Stimulated activated naive CD4-positive, alpha-beta T cell (primary cell): Measurements from ENCODE around the gene WNT5A.

Experiments used
- DNase-seq, 6 experiments: peaks; one replicate each; lab custom pipeline; 2025; lab: John Stamatoyannopoulos, UW

Gene WNT5A

DNA sequence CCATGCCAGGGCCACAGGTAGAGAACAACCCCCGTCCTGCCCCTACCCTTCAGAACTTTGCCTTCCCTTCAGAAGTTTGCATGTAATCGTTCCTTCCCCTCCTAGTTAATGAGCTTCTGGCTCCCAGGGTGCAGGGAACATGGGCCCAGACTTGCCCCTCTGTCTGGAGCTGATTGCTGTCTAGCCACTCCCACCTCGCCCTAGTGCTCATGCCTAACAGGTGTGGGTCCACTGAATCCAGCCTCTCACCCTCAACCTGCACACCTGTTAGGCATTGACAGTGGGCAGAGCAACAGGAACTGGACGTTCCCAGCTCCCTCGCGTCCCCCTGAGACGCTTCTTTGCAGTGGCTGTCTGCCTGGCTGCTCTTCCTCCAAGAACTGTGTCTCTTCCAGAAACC is 40.3 kb downstream of the WNT5A start:
- no peak for DNase-seq

DNA sequence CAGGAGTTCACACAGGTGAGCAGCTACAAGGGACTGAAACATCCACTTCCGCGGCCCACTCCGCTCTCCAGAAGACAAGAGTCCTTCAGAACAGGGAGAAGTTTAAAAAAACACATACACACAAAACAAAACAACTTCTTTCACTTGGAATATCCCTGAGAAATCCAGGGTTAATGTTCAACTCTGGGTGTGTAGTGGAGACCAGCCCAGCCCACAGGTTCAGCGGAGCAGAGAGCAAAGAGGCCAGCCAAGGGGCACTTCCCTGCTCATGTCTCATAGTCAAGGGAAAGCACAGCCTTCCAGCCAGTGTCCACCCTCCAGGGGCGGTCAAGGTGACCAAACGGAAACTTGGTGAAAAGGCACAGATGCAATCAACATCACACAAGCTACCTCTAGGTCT is 41.6 kb downstream of the WNT5A start:
- DNase-seq = no peak

DNA sequence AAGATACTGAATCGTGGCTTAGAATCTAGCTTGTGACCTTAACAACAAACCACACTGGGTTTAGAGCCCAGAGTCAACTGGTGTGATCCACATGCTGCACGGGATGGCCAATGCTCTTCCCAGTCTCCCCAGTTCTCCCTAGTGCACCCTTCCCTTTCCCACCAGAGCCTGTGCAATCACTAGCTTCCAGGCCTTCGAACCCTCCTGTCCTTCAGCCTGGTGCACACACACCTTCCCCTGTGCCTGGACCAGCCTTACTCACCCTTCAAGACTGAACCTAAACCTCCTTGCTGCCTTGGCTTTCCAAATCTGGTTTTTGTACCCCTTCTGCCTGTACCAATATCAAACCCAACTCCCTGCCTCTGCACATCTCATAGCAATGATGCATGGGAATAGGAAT is 43.8 kb downstream of the WNT5A start:
- no peak for DNase-seq

DNA sequence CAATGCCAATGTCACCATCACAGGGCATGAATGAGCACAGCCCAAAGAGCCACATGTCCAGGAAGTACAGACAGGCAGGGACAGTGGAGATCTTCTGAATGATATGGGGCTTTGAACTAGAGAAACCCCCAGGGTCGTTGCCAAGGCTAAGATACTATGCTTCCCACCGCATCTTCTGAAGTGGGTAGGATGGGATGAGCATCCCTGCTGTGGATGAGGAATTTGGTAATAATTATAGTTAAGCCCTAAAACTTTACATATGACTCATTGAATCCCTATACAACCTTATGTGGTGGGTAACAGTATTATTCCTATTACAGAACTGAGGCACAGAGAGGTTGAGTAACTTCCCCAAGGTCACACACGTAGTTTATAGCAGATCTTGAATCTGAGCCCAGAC is 44.2 kb downstream of the WNT5A start:
- no peak for DNase-seq

DNA sequence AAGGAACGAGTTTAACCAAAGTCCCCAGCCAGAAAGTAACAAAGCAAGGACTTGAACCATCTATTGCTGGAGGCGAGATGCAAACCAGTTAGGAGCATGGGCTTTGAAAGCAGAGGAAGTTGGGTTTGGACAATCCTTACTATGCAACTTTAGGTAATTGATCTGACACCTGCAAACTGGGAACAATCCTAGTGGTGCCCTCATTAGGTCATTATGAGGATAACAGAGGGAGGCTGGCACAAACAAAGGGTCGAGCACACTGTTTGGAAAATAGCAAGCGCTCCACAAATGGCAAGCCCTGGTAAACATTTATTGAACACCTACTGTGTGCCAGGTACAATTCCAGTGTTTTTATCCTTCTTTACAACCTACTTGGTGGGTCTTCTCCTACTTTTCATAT is 45.6 kb downstream of the WNT5A start:
- DNase-seq = no peak

DNA sequence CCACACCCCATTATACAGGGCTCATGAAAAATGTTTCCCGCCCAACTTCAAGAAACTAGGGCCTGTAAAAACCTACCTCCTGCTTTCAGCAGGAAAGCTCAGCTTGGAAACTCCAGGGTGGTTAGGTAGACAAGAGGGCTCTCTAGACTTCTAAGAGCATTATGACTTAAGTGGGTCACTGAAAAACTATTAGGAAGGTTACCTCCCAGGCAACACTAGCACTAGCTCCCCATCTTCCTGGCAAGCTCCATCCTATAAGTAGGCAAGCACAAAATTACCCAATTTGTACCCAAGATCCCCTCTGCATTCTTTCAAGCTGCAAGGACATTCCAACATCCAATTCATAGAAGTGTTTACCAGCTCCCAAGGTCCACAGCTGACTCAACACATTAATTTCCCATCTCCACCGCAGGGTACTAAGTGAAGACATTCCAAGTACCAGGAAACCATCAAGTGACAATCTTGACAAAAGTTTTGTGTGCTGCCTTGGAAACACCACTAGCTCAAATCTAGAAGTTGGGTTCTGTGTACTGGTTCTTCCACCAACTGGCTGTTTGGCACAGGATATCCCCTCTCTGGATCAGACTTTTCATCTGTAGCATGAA is 46.9 kb downstream of the WNT5A start:
- DNase-seq = no peak

DNA sequence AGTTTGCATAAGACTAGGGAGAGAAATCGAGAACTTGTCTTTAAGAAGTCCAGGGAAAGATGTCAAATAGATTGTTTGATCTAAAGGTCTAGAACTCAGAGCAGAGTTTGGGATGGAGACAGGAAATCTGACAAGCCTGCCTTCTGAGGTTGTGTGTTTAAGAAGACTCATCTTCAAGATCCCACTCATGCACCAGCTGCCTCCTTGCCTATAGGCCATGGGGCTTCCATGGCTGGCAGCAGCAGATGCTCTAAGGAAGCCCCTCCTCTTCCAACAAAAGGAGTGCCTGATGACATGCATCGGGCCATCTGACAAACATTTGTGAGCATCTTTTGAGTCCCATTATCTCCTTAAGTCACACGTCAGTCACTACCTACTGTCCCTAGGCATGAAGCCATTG is 47.4 kb downstream of the WNT5A start:
- DNase-seq = no peak

DNA sequence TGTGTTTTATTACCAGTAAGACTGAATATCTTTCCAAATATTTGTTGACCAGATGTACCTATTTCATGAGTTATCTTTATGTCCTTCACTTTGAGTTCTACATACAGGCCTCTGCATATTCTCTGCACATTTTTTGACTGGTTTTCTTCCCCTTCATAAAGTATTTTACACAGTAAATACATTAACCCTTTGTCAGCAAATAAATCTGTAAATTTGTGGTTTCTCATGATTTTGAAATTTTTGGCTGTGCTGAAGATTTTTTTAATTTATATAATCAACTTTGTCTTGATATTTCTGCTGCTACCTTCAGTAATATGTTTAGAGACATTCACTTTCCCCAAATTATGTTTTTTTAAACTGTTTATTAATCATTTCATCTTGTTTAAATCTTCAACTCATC is 50.5 kb downstream of the WNT5A start:
- no peak for DNase-seq

DNA sequence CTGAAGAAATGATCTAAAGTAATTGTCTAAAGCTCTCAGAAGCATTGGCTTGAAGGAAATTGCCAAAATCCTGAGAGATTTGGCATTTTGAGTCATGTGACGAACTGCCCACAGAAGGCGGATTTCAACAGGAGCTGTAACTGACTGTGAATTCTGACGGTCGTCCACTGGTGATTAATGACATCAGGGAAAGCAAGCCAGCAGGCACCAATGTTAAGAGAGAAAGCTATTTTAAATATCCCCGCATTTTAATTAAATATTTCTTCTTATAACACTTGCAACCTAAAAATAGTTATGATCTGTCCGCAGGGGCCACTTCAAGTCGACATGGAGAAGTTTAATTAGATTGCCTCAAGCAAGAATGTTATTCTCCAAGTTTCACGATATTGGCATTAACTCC is 51.6 kb downstream of the WNT5A start:
- no peak for DNase-seq

DNA sequence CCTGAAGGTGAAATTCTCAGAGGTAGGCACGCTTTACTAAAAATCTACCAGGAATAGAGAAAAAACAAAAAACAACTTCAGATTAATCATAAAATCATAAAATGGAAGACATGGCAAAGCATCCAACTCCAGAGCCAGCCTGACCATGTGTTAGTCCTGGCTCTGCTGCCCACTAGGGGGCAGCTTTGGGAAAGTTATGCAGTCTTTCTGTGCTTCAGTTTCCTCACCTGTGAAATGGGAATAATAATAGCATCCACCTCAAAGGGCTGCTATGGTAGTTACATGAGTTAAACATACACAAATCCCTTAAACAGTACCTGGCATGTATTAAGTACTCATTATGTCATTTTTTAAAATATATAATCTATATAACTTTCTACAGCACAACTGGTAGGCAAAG is 52.3 kb downstream of the WNT5A start:
- no peak for DNase-seq

DNA sequence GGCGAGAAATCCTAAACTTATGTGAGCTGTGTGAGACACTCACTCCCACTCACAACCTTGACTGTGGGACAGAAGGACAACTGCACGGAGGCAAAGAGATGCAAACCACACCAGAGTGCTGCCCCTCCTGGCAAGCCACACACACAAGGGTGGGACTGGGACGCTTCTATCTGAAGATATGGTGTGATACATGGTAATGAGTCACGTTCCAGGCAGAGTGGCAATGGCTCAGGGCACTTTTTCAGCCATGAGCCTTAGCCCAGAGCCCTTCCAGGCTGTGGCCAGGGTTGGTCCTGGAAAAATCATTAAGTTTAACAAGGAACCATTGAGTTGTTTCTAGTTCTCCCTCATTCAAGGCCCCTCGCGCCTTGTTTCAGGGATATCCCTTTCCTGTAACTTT is 56.1 kb downstream of the WNT5A start:
- no peak for DNase-seq

DNA sequence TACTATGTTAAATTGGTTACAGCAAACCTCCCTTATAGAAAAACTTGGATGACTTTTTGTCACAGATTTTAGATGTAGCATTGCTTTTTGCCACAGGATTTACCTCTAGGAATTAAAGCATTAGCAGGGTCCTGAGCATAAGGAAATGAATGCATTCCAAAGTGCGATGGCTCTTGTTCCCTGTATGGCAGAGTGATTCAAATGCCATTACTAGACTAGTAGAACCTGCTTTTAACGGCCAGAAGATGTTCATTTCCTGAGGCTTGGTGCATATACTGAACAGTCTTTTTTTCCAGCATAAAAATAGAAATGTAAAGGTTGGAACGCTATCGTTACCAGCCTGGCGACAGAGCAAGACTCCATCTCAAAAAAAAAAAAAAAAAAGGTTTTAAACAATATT is 59.4 kb downstream of the WNT5A start:
- no peak for DNase-seq

DNA sequence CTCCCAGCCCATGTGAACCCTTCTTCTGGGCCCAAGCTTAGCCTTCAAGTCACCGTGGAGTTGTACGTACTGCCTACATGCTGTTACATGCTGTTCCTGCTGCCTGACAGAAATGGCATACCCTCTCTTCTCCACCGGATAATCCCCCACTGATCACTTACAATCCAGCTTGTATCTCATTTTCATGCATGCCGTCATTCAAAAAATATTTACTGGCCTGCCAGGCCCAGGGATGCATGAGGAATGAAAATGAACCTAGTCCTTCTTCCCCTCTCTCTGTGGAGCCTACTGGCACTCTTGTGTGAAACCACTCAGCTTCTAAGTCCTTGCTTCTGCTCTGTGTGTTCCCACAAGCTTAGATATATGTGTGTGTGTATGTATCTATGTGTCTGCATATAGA is 60.6 kb downstream of the WNT5A start:
- no peak for DNase-seq

DNA sequence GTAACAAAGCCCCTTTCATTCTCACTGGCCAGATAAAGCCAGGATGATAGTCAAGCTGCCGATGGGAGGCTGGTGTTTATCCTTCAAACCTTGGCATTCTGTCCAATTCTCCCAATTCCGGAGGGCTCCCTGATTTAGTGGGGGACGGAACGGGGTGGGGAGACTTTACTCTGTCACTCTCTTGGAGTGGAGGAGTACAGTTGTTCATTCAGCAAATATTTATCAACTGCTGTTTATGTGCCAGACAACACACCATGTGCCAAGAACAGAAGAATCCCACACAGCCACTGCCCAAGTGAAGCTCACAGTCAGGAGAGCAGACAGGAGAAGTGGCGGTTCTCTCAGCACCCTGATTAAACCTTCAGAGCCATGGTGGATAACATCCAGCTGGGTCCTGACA is 63.3 kb downstream of the WNT5A start:
- DNase-seq = no peak

DNA sequence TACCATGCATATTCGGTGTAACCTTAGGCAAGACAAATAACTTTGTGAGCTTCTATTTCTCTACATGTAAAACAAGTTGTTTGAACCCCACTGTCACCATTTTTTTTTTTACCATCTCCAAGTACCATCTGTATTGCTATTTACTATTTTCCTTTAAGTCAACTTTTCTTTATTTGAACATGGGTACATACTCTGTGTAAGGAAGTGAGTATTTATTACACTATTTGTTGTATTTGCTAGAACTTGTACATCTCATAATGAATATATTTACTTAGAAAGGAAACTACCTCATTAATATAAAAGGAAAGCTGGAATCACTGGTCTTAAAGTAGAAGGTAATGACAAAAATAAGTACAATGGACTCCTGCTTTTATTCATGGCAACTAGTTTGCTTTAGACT is 69.9 kb downstream of the WNT5A start:
- DNase-seq = no peak

DNA sequence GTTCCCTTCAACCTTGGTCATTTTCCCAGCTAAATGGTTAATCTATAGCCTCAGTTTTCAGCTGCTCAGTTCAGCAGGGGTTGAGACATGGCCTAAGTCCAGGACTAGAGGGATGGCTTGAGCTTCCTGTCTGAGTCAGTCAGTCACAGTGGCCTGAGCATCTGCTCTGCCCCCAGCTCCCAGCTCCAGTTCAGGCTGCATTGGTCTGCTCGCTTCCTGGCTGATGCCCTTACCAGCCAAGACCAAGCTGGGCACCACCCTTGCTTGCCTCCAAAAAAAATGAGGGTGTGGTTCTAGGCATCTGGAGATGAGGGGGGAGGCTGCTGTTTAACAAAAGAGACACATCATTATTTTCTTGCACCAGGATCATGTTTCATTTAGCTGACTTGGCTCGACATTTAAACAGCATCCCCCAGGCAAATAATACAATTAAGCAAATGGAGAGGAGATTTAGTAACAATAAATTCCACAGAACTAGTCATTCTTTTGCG is 70.7 kb downstream of the WNT5A start:
- no peak for DNase-seq
